H1 (cell line): Measurements from ENCODE around the gene CCBE1. TPM values are rescaled to one million over a fixed set of nuclear protein-coding genes. Genes with fewer than 3 reads are reported as not detected.

Experiments
- E2F6 ChIP-seq: IDR thresholded peaks from 2 replicates; pipeline ENCODE4 v1.6.1; 2012; ENCODE audit warnings: inconsistent platforms
- FOSL1 ChIP-seq: IDR thresholded peaks from 2 replicates; pipeline ENCODE4 v1.6.1; 2011; ENCODE audit warnings: mild to moderate bottlenecking, low read depth, low read length, moderate library complexity; ENCODE audit not compliant: insufficient read depth
- GTF2F1 ChIP-seq: IDR thresholded peaks from 2 replicates; pipeline ENCODE4 v1.6.1; 2012; ENCODE audit warnings: low read depth, low read length, improper control_type of control experiment, borderline replicate concordance
- HDAC2 ChIP-seq, 2 experiments: fragments of 300-600 bp in 1 of 2; sonication (generic) in 1 of 2; IDR thresholded peaks; 2 replicates each; pipeline ENCODE4 v1.6.1; 2011 to 2012; ENCODE audit warnings: low read depth in 2 of 2, low read length in 2 of 2, mild to moderate bottlenecking in 2 of 2, moderate library complexity in 2 of 2, borderline replicate concordance in 1 of 2, inconsistent platforms in 1 of 2
- KDM5A ChIP-seq: fragments of 200-600 bp; IDR thresholded peaks from 2 replicates; pipeline ENCODE4 v1.7.1; 2012; ENCODE audit warnings: mild to moderate bottlenecking, low read length, inconsistent platforms, mixed read lengths
- PHF8 ChIP-seq: fragments of 200-600 bp; sonication (generic); conservative IDR thresholded peaks from 2 replicates; pipeline ENCODE4 v1.7.1; 2012; ENCODE audit warnings: low read depth, mild to moderate bottlenecking, inconsistent platforms, low read length, moderate library complexity
- RFX5 ChIP-seq: IDR thresholded peaks from 2 replicates; pipeline ENCODE4 v1.6.1; 2011; ENCODE audit warnings: low read depth, low read length, improper control_type of control experiment, borderline replicate concordance
- RNF2 ChIP-seq: fragments of 200-900, 300-1000 bp; sonication (generic); IDR thresholded peaks from 2 replicates; pipeline ENCODE4 v1.7.1; 2016; ENCODE audit warnings: borderline replicate concordance, low read depth, mild to moderate bottlenecking, antibody characterized with exemption, low read length; ENCODE audit not compliant: poor library complexity, severe bottlenecking; ENCODE audit errors: missing control alignments
- SIN3A ChIP-seq, 2 experiments: IDR thresholded peaks in 1 of 2; conservative IDR thresholded peaks in 1 of 2; 2 replicates each; pipeline ENCODE4 v1.6.1; 2011 to 2012; ENCODE audit warnings: low read length in 2 of 2, improper control_type of control experiment in 1 of 2, low read depth in 1 of 2, mild to moderate bottlenecking in 1 of 2
- SIX5 ChIP-seq: IDR thresholded peaks from 2 replicates; pipeline ENCODE4 v1.6.1; 2011; ENCODE audit warnings: mild to moderate bottlenecking, low read depth, low read length
- SP1 ChIP-seq: IDR thresholded peaks from 2 replicates; pipeline ENCODE4 v1.6.1; 2011; ENCODE audit warnings: low read depth, low read length
- SUZ12 ChIP-seq: fragments of 200-600 bp; sonication (generic); IDR thresholded peaks from 2 replicates; pipeline ENCODE4 v1.6.1; 2012; ENCODE audit warnings: mild to moderate bottlenecking, inconsistent platforms, low read length, moderate library complexity, mixed read lengths
- TEAD4 ChIP-seq: IDR thresholded peaks from 2 replicates; pipeline ENCODE4 v1.6.1; 2012; ENCODE audit warnings: low read depth, low read length, inconsistent platforms, mixed read lengths
- polyA plus RNA-seq, 7 experiments: library from polyadenylated mRNA; depleted of rRNA in 3 of 7; stranded (reverse) in 5 of 7; unstranded in 2 of 7; fragments of >200 nt in 5 of 7; fragments of 200-250 nt in 2 of 7; gene quantifications; 1 replicate in 5 of 7; 2 replicates in 1 of 7; 4 replicates in 1 of 7; pipeline versions ENCODE4 v1.2.1 to v1.2.3, GENCODE V29; 2011 to 2013; ENCODE audit warnings: missing spikeins in 2 of 7, mixed read lengths in 2 of 7
- total RNA-seq: library from RNA; stranded (reverse); fragmentation: NEBNext Ultra II Directional; extraction: Animal tissue kit (Norgen Biotek cat#: 25700); gene quantifications from 2 replicates; pipeline ENCODE4 v1.2.1, GENCODE V29; 2021

The CCBE1 gene
- total and polyA plus RNA-seq, 2 of the 8 experiments (the other 6 are each of a cell fraction or from before 2014, with no cell fraction given), result 2.1 to 2.6 TPM

DNA sequence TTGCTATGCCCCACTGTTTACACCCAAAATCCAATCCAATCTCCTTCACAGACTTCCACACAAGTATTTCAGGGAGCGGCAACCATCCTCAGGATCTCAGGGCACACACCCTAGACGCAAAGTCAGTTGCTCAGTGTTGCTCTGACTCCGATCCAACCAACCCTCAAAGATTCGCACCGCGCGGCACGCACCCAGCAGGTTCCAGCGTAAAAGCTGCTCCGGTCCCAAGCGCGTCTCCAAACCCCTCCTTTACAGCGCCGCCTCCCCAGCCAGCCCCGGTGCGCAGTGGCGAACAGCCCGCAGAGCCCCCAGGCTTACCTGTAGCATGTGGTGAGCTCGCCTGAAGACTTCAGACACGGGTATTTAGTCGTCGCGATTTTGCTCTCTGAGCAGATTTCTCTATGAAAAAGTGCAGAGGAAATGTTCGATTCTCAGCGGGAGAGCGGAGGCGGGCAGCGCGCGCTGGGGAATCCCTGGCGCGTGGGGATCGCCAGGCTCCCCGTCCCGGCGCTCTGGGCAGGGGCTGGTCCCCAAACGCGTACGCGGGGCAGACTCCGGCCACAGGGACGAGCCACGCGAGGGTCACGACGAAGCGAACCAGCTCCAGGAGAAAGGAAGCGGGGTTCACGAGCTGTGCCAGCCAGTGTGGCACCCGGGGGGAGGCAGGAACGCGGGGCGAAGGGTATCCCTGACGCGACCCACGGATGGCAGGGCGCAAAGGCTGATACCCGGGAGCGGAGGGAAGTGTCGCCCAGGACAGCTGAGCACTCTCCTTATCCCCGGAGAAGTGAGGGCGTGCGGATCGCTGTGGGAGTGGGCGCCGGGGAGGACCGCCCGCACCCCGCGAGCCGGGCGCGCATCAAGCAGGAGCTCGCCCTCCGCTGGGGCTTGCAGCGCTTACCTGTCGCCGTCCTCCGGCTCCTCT, 650 bp downstream of the CCBE1 start (continued):
- TF ChIP-seq SIN3A (conservative IDR thresholded peaks at IDR 0.05 in 1 of 2, IDR thresholded peaks at IDR 0.05 in 1 of 2; ENCODE audit: low read depth in 1 of 2, low read length in 2 of 2), result no peak
- 0 out of 4 replicates have a peak, but pooled peaks of 1 of the 2 experiments have one; percentile 19 for TF ChIP-seq HDAC2 (IDR thresholded peaks at IDR 0.05; ENCODE audit: borderline replicate concordance in 1 of 2, low read depth in 2 of 2, low read length in 2 of 2)
- TF ChIP-seq SUZ12, result peak; percentile 84
- TF ChIP-seq E2F6, result peak; percentile 89
- TF ChIP-seq FOSL1, result no peak
- no peak for TF ChIP-seq KDM5A
- no peak for TF ChIP-seq SP1
- TF ChIP-seq RFX5, result no peak
- no peak for TF ChIP-seq SIX5
- peak; percentile 21 for TF ChIP-seq RNF2
- TF ChIP-seq GTF2F1, result no peak
- no peak for TF ChIP-seq TEAD4
- no peak for TF ChIP-seq PHF8
- TF ChIP-seq, all 59 proteins: peak for 11
